ENCODE results near the gene CD200R1. TPM values are rescaled to one million over a fixed set of nuclear protein-coding genes. Genes with fewer than 3 reads are reported as not detected.

Gene CD200R1
- total RNA-seq, 1 experiment from 2014 or later, result 0.20 TPM

- Histone ChIP-seq H3K27ac (no peak overlapping the region), H3K9me3 (ENCODE audit: insufficient read depth, low read depth) (no peaks in the 10 kb centered on the region), H3K79me2 (ENCODE audit: low read depth) (no peaks in the 10 kb centered on the region), H3K9me2 (ENCODE audit: insufficient read depth) (no peaks in the 10 kb centered on the region; the same call in 1 of the 2 replicates), H3F3A (ENCODE audit: insufficient read depth, low read depth) (no peaks in the 10 kb centered on the region), H3K4me1 (replicated peaks; ENCODE audit: insufficient read depth) (peaks cover 6% of the 10 kb centered on the region), H3K4me2 (no peak overlapping the region), H4K20me1 (ENCODE audit: insufficient read depth) (no peaks in the 10 kb centered on the region), H2AFZ (no peak overlapping the region), H3K27me3 (ENCODE audit: insufficient read depth, low read depth) (no peaks in the 10 kb centered on the region), H3K4me3 (no peak overlapping the region), H3K36me3 (ENCODE audit: low read depth) (no peaks in the 10 kb centered on the region)
- DNase-seq, result no peak
- no TSS peak for BruUV-seq (replicated peaks)
- TF ChIP-seq CTCF (conservative IDR thresholded peaks at IDR 0.05) (no peak), EZH2 (IDR thresholded peaks at IDR 0.05; ENCODE audit: low read depth) (no peak)
- ChIA-PET POLR2A (ENCODE audit: unreplicated experiment) (no interaction called here), CTCF (no interaction called here)
- intact Hi-C loops (cut with micrococcal nuclease; ENCODE audit: unreplicated experiment), result loop anchor here (1.0 kb wide), 1 partner anchor 9 kb away; no protein-coding TSS in a partner anchor
These were observed 90.1 kb downstream of the CD200R1 start for GRCh38 chr3:112884678-112885290.

- ChIA-PET POLR2A (ENCODE audit: unreplicated experiment) (no interaction called here), CTCF (no interaction called here)
- TF ChIP-seq CTCF (conservative IDR thresholded peaks at IDR 0.05) (no peak), EZH2 (IDR thresholded peaks at IDR 0.05; ENCODE audit: low read depth) (no peak)
- Histone ChIP-seq H3K4me3 (no peak overlapping the region), H3K4me2 (no peak overlapping the region), H3K79me2 (ENCODE audit: low read depth) (no peaks in the 10 kb centered on the region), H3K36me3 (ENCODE audit: low read depth) (no peaks in the 10 kb centered on the region), H3K4me1 (replicated peaks; ENCODE audit: insufficient read depth) (no peaks in the 10 kb centered on the region), H3K9me3 (ENCODE audit: insufficient read depth, low read depth) (peaks cover 4% of the 10 kb centered on the region; the same call in 1 of the 2 replicates), H4K20me1 (ENCODE audit: insufficient read depth) (no peaks in the 10 kb centered on the region), H3F3A (ENCODE audit: insufficient read depth, low read depth) (no peaks in the 10 kb centered on the region), H3K27ac (no peak overlapping the region), H3K27me3 (ENCODE audit: insufficient read depth, low read depth) (no peaks in the 10 kb centered on the region), H2AFZ (0 out of 2 replicates have a peak overlapping the region, but pooled peaks have one; percentile 21), H3K9me2 (ENCODE audit: insufficient read depth) (no peaks in the 10 kb centered on the region; the same call in 1 of the 2 replicates)
- no TSS peak for BruUV-seq (replicated peaks)
- no peak for DNase-seq
- intact Hi-C loops (cut with micrococcal nuclease; ENCODE audit: unreplicated experiment), result no loop called here
These were observed 93.0 kb downstream of the CD200R1 start for GRCh38 chr3:112881891-112882290.

GRCh38 chr3:112875561-112875960 lies 99.3 kb downstream of the CD200R1 start:
- no peaks in the 10 kb centered on the region for H3K4me1 ChIP-seq (replicated peaks; ENCODE audit: insufficient read depth)
- no peak overlapping the region for H3K4me3 ChIP-seq
- H3K27ac ChIP-seq, result no peak overlapping the region
- H3K36me3 ChIP-seq (ENCODE audit: low read depth), result no peaks in the 10 kb centered on the region
- ChIA-PET POLR2A (ENCODE audit: unreplicated experiment) (no interaction called here), CTCF (no interaction called here)
- H3K4me2 ChIP-seq, result no peak overlapping the region
- no peak for DNase-seq
- no peak overlapping the region for H2AFZ ChIP-seq
- intact Hi-C loops (cut with micrococcal nuclease; ENCODE audit: unreplicated experiment), result loop anchor here (1.0 kb wide), 1 partner anchor 9 kb away; no protein-coding TSS in a partner anchor
- peaks cover 4% of the 10 kb centered on the region; the same call in 1 of the 2 replicates for H3K9me3 ChIP-seq (ENCODE audit: insufficient read depth, low read depth)
- H3F3A ChIP-seq (ENCODE audit: insufficient read depth, low read depth), result no peaks in the 10 kb centered on the region
- no peaks in the 10 kb centered on the region for H3K9me2 ChIP-seq (ENCODE audit: insufficient read depth)
- no TSS peak for BruUV-seq (replicated peaks)
- no peaks in the 10 kb centered on the region for H3K79me2 ChIP-seq (ENCODE audit: low read depth)
- no peaks in the 10 kb centered on the region for H3K27me3 ChIP-seq (ENCODE audit: insufficient read depth, low read depth)
- no peak for TF ChIP-seq EZH2 (IDR thresholded peaks at IDR 0.05; ENCODE audit: low read depth)
- TF ChIP-seq CTCF (conservative IDR thresholded peaks at IDR 0.05), result no peak
- H4K20me1 ChIP-seq (ENCODE audit: insufficient read depth), result no peaks in the 10 kb centered on the region
